Activated B cell treated with CpG ODN at 0.5 μM for 24 hours (primary cell): ENCODE results near the gene KLRF2. TPM values are rescaled to one million over a fixed set of nuclear protein-coding genes. Genes with fewer than 3 reads are reported as not detected.

Source experiments
- ATAC-seq: fragments of 200-7000 bp; cut with Tn5 transposase; one replicate; pipeline ENCODE4 v1.10.0; 2021; ENCODE audit warnings: low read depth, mild to moderate bottlenecking, moderate library complexity
- CTCF ChIA-PET: fragments of 350-600 bp; sonication (Branson Sonifier 250); formaldehyde crosslinking; loops from one replicate; lab custom pipeline; 2021; ENCODE audit warnings: antibody characterized with exemption; lab: Charles Lee
- POLR2A ChIA-PET: fragments of 350-600 bp; sonication (Branson Sonifier 250); formaldehyde crosslinking; loops from one replicate; lab custom pipeline; 2021; ENCODE audit warnings: antibody characterized with exemption; lab: Charles Lee
- DNase-seq: peaks from one replicate; pipeline ENCODE4 v3.0.0; 2022
- H3K27ac Mint-ChIP-seq: one replicate; pipeline ENCODE4 v1.8.0; 2020; ENCODE audit warnings: mixed read lengths
- H3K27me3 Mint-ChIP-seq: one replicate; pipeline ENCODE4 v1.8.0; 2021; ENCODE audit warnings: mixed read lengths
- H3K36me3 Mint-ChIP-seq: one replicate; pipeline ENCODE4 v1.8.0; 2021; ENCODE audit warnings: low read depth, mixed read lengths
- H3K4me1 Mint-ChIP-seq: one replicate; pipeline ENCODE4 v1.8.0; 2021; ENCODE audit warnings: mixed read lengths
- H3K4me3 Mint-ChIP-seq: one replicate; pipeline ENCODE4 v1.8.0; 2020; ENCODE audit warnings: mild to moderate bottlenecking, mixed read lengths
- H3K9me3 Mint-ChIP-seq: one replicate; pipeline ENCODE4 v1.8.0; 2020; ENCODE audit warnings: mixed read lengths
- CTCF ChIP-seq: fragments of 200-600 bp; IDR thresholded peaks from one replicate; pipeline ENCODE4 v1.8.0; 2022; ENCODE audit warnings: antibody characterized with exemption, mild to moderate bottlenecking
- intact Hi-C: fragments of 100-400 bp; cut with micrococcal nuclease; formaldehyde crosslinking; loops from one replicate; pipeline ENCODE4 v1.15.1; 2024
- total RNA-seq: library from RNA; stranded (reverse); gene quantifications from 2 replicates; pipeline ENCODE4 v1.2.3, GENCODE V29; 2022

KLRF2 gene
- total RNA-seq, 1 donor from 2014 or later = not detected

GRCh38 chr12:9880532-9881078, 684 bp upstream of the KLRF2 start:
- Mint-ChIP-seq H3K9me3 (no peaks in the 10 kb centered on the region), H3K27me3 (no peaks in the 10 kb centered on the region), H3K4me3 (no peak overlapping the region), H3K27ac (no peak overlapping the region), H3K36me3 (no peaks in the 10 kb centered on the region), H3K4me1 (peaks cover 5% of the 10 kb centered on the region)
- TF ChIP-seq CTCF = no peak
- POLR2A ChIA-PET = no interaction called here
- ATAC-seq (no peak), DNase-seq (no peak)
- intact Hi-C loops = no loop called here
- CTCF ChIA-PET = no interaction called here

GRCh38 chr12:9881988-9882387, 699 bp downstream of the KLRF2 start:
- POLR2A ChIA-PET = no interaction called here
- CTCF ChIA-PET = no interaction called here
- no peak for TF ChIP-seq CTCF
- intact Hi-C loops = no loop called here
- DNase-seq = no peak
- H3K4me1 Mint-ChIP-seq = peaks cover 5% of the 10 kb centered on the region
- H3K27ac Mint-ChIP-seq = no peak overlapping the region
- no peaks in the 10 kb centered on the region for H3K27me3 Mint-ChIP-seq
- no peak overlapping the region for H3K4me3 Mint-ChIP-seq
- no peaks in the 10 kb centered on the region for H3K36me3 Mint-ChIP-seq
- H3K9me3 Mint-ChIP-seq = no peaks in the 10 kb centered on the region
- no peak for ATAC-seq

- Mint-ChIP-seq H3K36me3 (no peaks in the 10 kb centered on the region), H3K4me1 (peaks cover 5% of the 10 kb centered on the region), H3K27me3 (no peaks in the 10 kb centered on the region), H3K9me3 (no peaks in the 10 kb centered on the region), H3K27ac (no peak overlapping the region), H3K4me3 (no peak overlapping the region)
- POLR2A ChIA-PET = no interaction called here
- intact Hi-C loops = no loop called here
- CTCF ChIA-PET = no interaction called here
- no peak for ATAC-seq
- no peak for TF ChIP-seq CTCF
- no peak for DNase-seq
Measured at GRCh38 chr12:9883175-9883574, 1.9 kb downstream of the KLRF2 start.

GRCh38 chr12:9888665-9889273, 7.5 kb downstream of the KLRF2 start:
- Mint-ChIP-seq H3K4me3 (no peak overlapping the region), H3K9me3 (no peaks in the 10 kb centered on the region), H3K27ac (no peak overlapping the region), H3K27me3 (no peaks in the 10 kb centered on the region), H3K36me3 (no peaks in the 10 kb centered on the region), H3K4me1 (peaks cover 2% of the 10 kb centered on the region)
- DNase-seq (no peak), ATAC-seq (no peak)
- ChIA-PET CTCF (no interaction called here), POLR2A (no interaction called here)
- intact Hi-C loops = no loop called here
- TF ChIP-seq CTCF = no peak

GRCh38 chr12:9895215-9895971, 14.1 kb downstream of the KLRF2 start:
- TF ChIP-seq CTCF = no peak
- Mint-ChIP-seq H3K4me3 (no peak overlapping the region), H3K27me3 (peaks cover 20% of the 10 kb centered on the region), H3K36me3 (no peaks in the 10 kb centered on the region), H3K4me1 (no peaks in the 10 kb centered on the region), H3K9me3 (no peaks in the 10 kb centered on the region), H3K27ac (no peak overlapping the region)
- intact Hi-C loops = no loop called here
- ATAC-seq (no peak), DNase-seq (no peak)
- ChIA-PET CTCF (no interaction called here), POLR2A (no interaction called here)
